Activated CD4-positive, alpha-beta T cell treated with anti-CD3 and anti-CD28 coated beads for 1 hour (primary cell): Measurements from ENCODE around the gene STYXL1.

Experiments
- DNase-seq: peaks from one replicate; pipeline ENCODE4 v3.0.0-alpha.2; 2020

Gene STYXL1

GRCh38 chr7:75951506-75951905 is 96.3 kb downstream of the STYXL1 start:
- no peak for DNase-seq

GRCh38 chr7:75950111-75950681 is 97.6 kb downstream of the STYXL1 start:
- DNase-seq, result no peak

GRCh38 chr7:75948179-75948578 is 99.6 kb downstream of the STYXL1 start:
- no peak for DNase-seq
